Activated CD4-positive, CD25-positive, alpha-beta regulatory T cell treated with anti-CD3 and anti-CD28 coated beads, Interleukin-2, amount 50 U/mL, for 16 hours (primary cell): ENCODE results near the gene KCNK10.
"Not testable (repeated sequence)": the region's sequence is repeated elsewhere in the genome, so short reads cannot be mapped to it uniquely, and the experiment has no call there.

Source experiments
- DNase-seq: peaks from one replicate; pipeline ENCODE4 v3.0.0-alpha.2; 2020; ENCODE audit warnings: low read depth, low spot score

Gene KCNK10

GRCh38 chr14:88270776-88271175 lies 52.3 kb downstream of the KCNK10 start:
- DNase-seq, result no peak

GRCh38 chr14:88269806-88270420 lies 53.2 kb downstream of the KCNK10 start:
- no peak for DNase-seq

GRCh38 chr14:88266474-88266873 lies 56.6 kb downstream of the KCNK10 start:
- no peak for DNase-seq

GRCh38 chr14:88264116-88264515 lies 59.0 kb downstream of the KCNK10 start:
- no peak for DNase-seq

GRCh38 chr14:88261302-88261701 lies 61.8 kb downstream of the KCNK10 start:
- not testable (repeated sequence) for DNase-seq

- no peak for DNase-seq
Observed at GRCh38 chr14:88258021-88258420, 65.0 kb downstream of the KCNK10 start.

GRCh38 chr14:88256997-88257950 lies 65.8 kb downstream of the KCNK10 start:
- no peak for DNase-seq

GRCh38 chr14:88255798-88256197 lies 67.3 kb downstream of the KCNK10 start:
- no peak for DNase-seq

GRCh38 chr14:88255196-88255595 lies 67.9 kb downstream of the KCNK10 start:
- no peak for DNase-seq

- DNase-seq, result no peak
Observed at GRCh38 chr14:88252498-88252897, 70.6 kb downstream of the KCNK10 start.

GRCh38 chr14:88251650-88252049 lies 71.4 kb downstream of the KCNK10 start:
- DNase-seq, result no peak

- DNase-seq, result no peak
Observed at GRCh38 chr14:88249266-88249665, 73.8 kb downstream of the KCNK10 start.

- no peak for DNase-seq
Observed at GRCh38 chr14:88248606-88249005, 74.5 kb downstream of the KCNK10 start.

GRCh38 chr14:88247228-88247627 lies 75.8 kb downstream of the KCNK10 start:
- no peak for DNase-seq

GRCh38 chr14:88245321-88245720 lies 77.7 kb downstream of the KCNK10 start:
- no peak for DNase-seq

GRCh38 chr14:88243946-88244345 lies 79.1 kb downstream of the KCNK10 start:
- DNase-seq, result no peak

GRCh38 chr14:88242446-88242845 lies 80.6 kb downstream of the KCNK10 start:
- DNase-seq, result no peak

GRCh38 chr14:88241810-88242209 lies 81.3 kb downstream of the KCNK10 start:
- no peak for DNase-seq

- no peak for DNase-seq
Observed at GRCh38 chr14:88234442-88234841, 88.6 kb downstream of the KCNK10 start.

GRCh38 chr14:88233915-88234314 lies 89.2 kb downstream of the KCNK10 start:
- no peak for DNase-seq

- no peak for DNase-seq
Observed at GRCh38 chr14:88232771-88233170, 90.3 kb downstream of the KCNK10 start.

GRCh38 chr14:88231603-88232002 lies 91.5 kb downstream of the KCNK10 start:
- no peak for DNase-seq

- no peak for DNase-seq
Observed at GRCh38 chr14:88229428-88229827, 93.6 kb downstream of the KCNK10 start.
